Neural progenitor cell (in vitro differentiated cells): Measurements from ENCODE around the gene KAZN.

Source experiments
- CTCF ChIP-seq: fragments of 200-600 bp; sonication (generic); IDR thresholded peaks from 2 replicates; pipeline ENCODE4 v1.5.1; 2017; ENCODE audit warnings: antibody characterized with exemption, mild to moderate bottlenecking
- EZH2 ChIP-seq: fragments of 200-600 bp; sonication (generic); IDR thresholded peaks from 2 replicates; pipeline ENCODE4 v1.6.1; 2017; ENCODE audit warnings: antibody characterized with exemption, mild to moderate bottlenecking, moderate library complexity
- EZH2phosphoT487 ChIP-seq: fragments of 200-600 bp; sonication (generic); IDR thresholded peaks from 2 replicates; pipeline ENCODE4 v1.6.1; 2017; ENCODE audit warnings: antibody characterized with exemption

DNA sequence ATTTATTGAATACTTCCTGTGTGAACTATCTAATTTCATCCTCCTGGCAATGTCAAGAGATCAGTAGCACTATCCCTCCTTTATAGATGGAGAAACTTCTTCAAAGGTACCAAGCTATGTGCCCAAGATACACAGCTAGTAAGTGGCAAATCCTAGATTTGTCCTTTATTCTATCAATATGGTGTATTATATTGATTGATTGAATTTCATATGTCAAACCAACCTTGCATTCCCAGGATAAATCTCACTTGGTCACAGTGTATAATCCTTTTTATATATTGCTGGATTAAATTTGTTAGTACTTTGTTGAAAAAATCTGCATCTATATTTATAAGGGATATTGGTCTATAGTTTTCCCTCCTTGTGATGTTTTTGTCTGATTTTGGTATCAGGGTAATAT lies 506.3 kb downstream of the KAZN start:
- TF ChIP-seq EZH2phosphoT487 (no peak), CTCF (no peak), EZH2 (no peak)
